ENCODE data around the gene CTNNA3. TPM values are rescaled to one million over a fixed set of nuclear protein-coding genes. Genes with fewer than 3 reads are reported as not detected.

Gene CTNNA3
- total and polyA plus RNA-seq, 2 donors (not counting 3 experiments of a cell fraction or from before 2014, with no cell fraction given) = not detected

DNA sequence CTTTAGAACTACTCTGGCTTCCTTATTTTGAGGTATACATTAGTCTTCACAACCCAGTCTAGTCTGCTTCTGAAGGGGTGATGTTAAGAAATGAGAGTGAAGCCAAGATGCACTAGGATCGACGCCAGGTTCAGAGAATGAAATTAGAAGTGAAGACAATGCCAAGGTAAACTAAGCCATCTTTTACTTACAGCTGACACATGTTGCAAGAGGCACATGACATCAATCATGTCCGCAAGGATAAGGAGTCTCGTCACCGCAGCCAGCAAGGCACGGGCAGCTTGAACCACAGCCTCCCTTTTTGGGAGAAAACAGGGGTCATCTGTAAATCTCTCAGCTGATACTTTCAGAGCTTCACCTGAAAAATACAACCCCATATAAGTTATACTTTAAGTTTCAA lies 156.7 kb downstream of the CTNNA3 start:
- no peak for FAIRE-seq
- Histone ChIP-seq H3K9me1 (replicated peaks; ENCODE audit: control insufficient read depth, extremely low read depth, insufficient read depth, low read length) (no peaks in the 10 kb centered on the region), H3K36me3 (ENCODE audit: control insufficient read depth in 2 of 2, extremely low read depth in 1 of 2, insufficient read depth in 2 of 2, low read length in 2 of 2) (no peaks in the 10 kb centered on the region), H3K27me3 (ENCODE audit: control insufficient read depth in 2 of 2, insufficient read depth in 2 of 2, low read length in 2 of 2) (no peaks in the 10 kb centered on the region), H2AFZ (ENCODE audit: low read depth, low read length) (no peak overlapping the region), H3K4me3 (replicated peaks in 1 of 3; ENCODE audit: insufficient read depth in 1 of 3, low read depth in 1 of 3, low read length in 3 of 3) (no peak overlapping the region), H3K9ac (replicated peaks; ENCODE audit: extremely low read depth, insufficient read depth, low read length) (no peak overlapping the region), H3K4me2 (ENCODE audit: insufficient read depth, low read length) (no peak overlapping the region), H4K20me1 (replicated peaks; ENCODE audit: control insufficient read depth, extremely low read depth, insufficient read depth, low read length) (no peaks in the 10 kb centered on the region), H3K79me2 (ENCODE audit: control insufficient read depth, insufficient read depth, low read length) (no peaks in the 10 kb centered on the region), H3K27ac (ENCODE audit: insufficient read depth, low read depth, low read length) (no peak overlapping the region), H3K4me1 (ENCODE audit: control insufficient read depth, extremely low read depth, insufficient read depth, low read length) (no peaks in the 10 kb centered on the region), H3K9me3 (replicated peaks; ENCODE audit: control insufficient read depth, insufficient read depth, low read length) (no peaks in the 10 kb centered on the region)
- CTCF ChIA-PET = interaction anchor here (1.1 kb wide), 1 partner anchor 18 kb away, joined by 3 read pairs; no protein-coding TSS in a partner anchor
- POLR2A ChIA-PET = no interaction called here
- DNase-seq (ENCODE audit: low read depth, low spot score) = no peak
- dilution Hi-C loops (cut with MboI; ENCODE audit: extremely low pct_ligation_motif_present, low sequenced_read_pairs) = no loop called here
- TF ChIP-seq GATA2 (IDR thresholded peaks at IDR 0.05; ENCODE audit: insufficient read depth, insufficient read length, low read depth, low read length) (no peak), FOS (IDR thresholded peaks at IDR 0.05; ENCODE audit: borderline replicate concordance, insufficient read depth, low read length) (no peak), CTCF (IDR thresholded peaks at IDR 0.05; ENCODE audit: extremely low read depth in 1 of 2, insufficient read depth in 1 of 2, low read depth in 1 of 2, low read length in 2 of 2) (no peak), MYC (IDR thresholded peaks at IDR 0.05; ENCODE audit: low read depth, low read length) (no peak)
- no TSS peak for BruUV-seq (replicated peaks)
- intact Hi-C loops (cut with micrococcal nuclease) = no loop called here

- H3K4me2 ChIP-seq (ENCODE audit: insufficient read depth, low read length) = no peak overlapping the region
- H3K4me1 ChIP-seq (ENCODE audit: control insufficient read depth, extremely low read depth, insufficient read depth, low read length) = no peaks in the 10 kb centered on the region
- no peaks in the 10 kb centered on the region for H3K9me1 ChIP-seq (replicated peaks; ENCODE audit: control insufficient read depth, extremely low read depth, insufficient read depth, low read length)
- CTCF ChIA-PET = interaction anchor here (1.0 to 1.1 kb wide), 2 partner anchors 14 to 15 kb away, joined by 3 read pairs; no protein-coding TSS in a partner anchor
- TF ChIP-seq POLR2A (IDR thresholded peaks at IDR 0.05; ENCODE audit: low read depth, low read length) = no peak
- no peak for TF ChIP-seq POLR2AphosphoS5 (IDR thresholded peaks at IDR 0.05; ENCODE audit: insufficient read depth, low read depth, low read length)
- no peak for TF ChIP-seq GATA2 (IDR thresholded peaks at IDR 0.05; ENCODE audit: insufficient read depth, insufficient read length, low read depth, low read length)
- TF ChIP-seq JUN (IDR thresholded peaks at IDR 0.05; ENCODE audit: borderline replicate concordance, insufficient read depth, insufficient read length, low read depth) = no peak
- H3K9me3 ChIP-seq (replicated peaks; ENCODE audit: control insufficient read depth, insufficient read depth, low read length) = no peaks in the 10 kb centered on the region
- no peak overlapping the region for H3K9ac ChIP-seq (replicated peaks; ENCODE audit: extremely low read depth, insufficient read depth, low read length)
- H3K36me3 ChIP-seq (ENCODE audit: control insufficient read depth in 2 of 2, extremely low read depth in 1 of 2, insufficient read depth in 2 of 2, low read length in 2 of 2) = no peaks in the 10 kb centered on the region
- DNase-seq (ENCODE audit: low read depth, low spot score) = no peak
- no peak overlapping the region for H3K4me3 ChIP-seq (replicated peaks in 1 of 3; ENCODE audit: insufficient read depth in 1 of 3, low read depth in 1 of 3, low read length in 3 of 3)
- H3K27ac ChIP-seq (ENCODE audit: insufficient read depth, low read depth, low read length) = no peak overlapping the region
- no peaks in the 10 kb centered on the region for H4K20me1 ChIP-seq (replicated peaks; ENCODE audit: control insufficient read depth, extremely low read depth, insufficient read depth, low read length)
- intact Hi-C loops (cut with micrococcal nuclease) (no loop called here), dilution Hi-C loops (cut with MboI; ENCODE audit: extremely low pct_ligation_motif_present, low sequenced_read_pairs) (no loop called here)
- no peaks in the 10 kb centered on the region for H3K79me2 ChIP-seq (ENCODE audit: control insufficient read depth, insufficient read depth, low read length)
- BruUV-seq (replicated peaks) = no TSS peak
- H2AFZ ChIP-seq (ENCODE audit: low read depth, low read length) = no peak overlapping the region
- POLR2A ChIA-PET = no interaction called here
- no peaks in the 10 kb centered on the region for H3K27me3 ChIP-seq (ENCODE audit: control insufficient read depth in 2 of 2, insufficient read depth in 2 of 2, low read length in 2 of 2)
- no peak for FAIRE-seq
Measured at GRCh38 chr10:67537906-67538305, 158.1 kb downstream of the CTNNA3 start.
